Left forelimb (tissue), 1 donor: ENCODE results near the gene APOL4.
"Not testable (repeated sequence)": the region's sequence is repeated elsewhere in the genome, so short reads cannot be mapped to it uniquely, and the experiment has no call there.

Experiments
- DNase-seq: peaks from one replicate; pipeline ENCODE4 v3.0.0-alpha.2; 2018; ENCODE audit warnings: low spot score

Gene APOL4

GRCh38 chr22:36183446-36183845 is 18.2 kb downstream of the APOL4 start:
- peak; percentile 47 for DNase-seq

DNA sequence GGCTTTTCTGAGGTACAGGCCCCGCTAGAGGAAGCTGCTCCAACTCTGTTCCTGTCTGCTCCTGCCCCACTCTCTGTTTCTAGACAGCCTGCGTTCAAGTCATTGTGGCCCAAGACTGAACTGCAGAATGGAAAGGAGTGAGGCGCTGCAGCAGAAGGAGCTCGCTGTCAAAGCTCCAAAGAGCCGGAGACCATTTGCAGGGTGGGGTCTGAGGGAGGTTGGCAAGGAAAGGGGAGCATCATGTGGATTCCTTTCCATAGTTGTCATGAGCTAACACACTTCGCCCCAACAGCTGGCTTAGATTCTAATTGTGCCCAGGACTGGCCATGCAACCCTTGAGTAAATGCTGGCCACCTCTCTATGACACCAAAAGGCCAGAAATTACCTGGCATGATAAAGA is 18.8 kb downstream of the APOL4 start:
- DNase-seq: no peak

GRCh38 chr22:36182056-36182455 is 19.6 kb downstream of the APOL4 start:
- no peak for DNase-seq

GRCh38 chr22:36180928-36181327 is 20.7 kb downstream of the APOL4 start:
- peak; percentile 46 for DNase-seq

GRCh38 chr22:36180038-36180880 is 21.4 kb downstream of the APOL4 start:
- peak; percentile 72 for DNase-seq

DNA sequence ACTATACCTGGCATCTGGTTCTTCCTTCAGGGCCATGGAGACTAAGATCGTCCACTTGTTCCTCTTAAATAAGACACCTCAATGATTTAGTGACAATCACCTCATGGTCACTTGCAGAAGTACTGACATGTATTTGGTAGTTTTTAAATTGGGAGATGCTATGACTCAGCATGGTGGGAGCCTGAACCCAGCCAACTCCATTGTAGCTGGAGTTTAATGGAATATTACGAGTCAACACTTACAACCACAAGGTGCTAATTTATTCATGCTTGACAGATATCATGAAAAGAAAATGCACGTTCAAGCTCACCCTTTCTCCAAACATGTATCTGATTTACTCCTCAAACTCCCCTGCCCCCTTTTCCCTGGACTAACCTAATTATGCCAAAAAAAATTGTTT is 24.4 kb downstream of the APOL4 start:
- DNase-seq: peak; percentile 15

DNA sequence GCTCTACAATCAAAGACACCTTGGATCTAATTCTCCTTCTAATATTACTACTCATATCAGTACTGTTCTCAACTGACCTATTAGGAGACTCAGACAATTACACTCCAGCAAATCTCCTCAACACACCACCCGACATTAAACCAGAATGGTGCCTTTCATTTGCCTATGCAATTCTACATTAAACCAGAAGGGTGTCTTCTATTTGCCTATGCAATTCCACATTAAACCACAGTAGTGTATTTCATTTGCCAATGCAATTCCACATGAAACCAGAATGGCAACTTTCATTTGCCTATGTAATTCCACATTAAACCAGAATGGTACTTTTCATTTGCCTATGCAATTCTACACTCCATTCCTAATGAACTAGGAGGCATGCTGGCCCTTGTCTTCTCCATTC is 25.7 kb downstream of the APOL4 start:
- DNase-seq: no peak

DNA sequence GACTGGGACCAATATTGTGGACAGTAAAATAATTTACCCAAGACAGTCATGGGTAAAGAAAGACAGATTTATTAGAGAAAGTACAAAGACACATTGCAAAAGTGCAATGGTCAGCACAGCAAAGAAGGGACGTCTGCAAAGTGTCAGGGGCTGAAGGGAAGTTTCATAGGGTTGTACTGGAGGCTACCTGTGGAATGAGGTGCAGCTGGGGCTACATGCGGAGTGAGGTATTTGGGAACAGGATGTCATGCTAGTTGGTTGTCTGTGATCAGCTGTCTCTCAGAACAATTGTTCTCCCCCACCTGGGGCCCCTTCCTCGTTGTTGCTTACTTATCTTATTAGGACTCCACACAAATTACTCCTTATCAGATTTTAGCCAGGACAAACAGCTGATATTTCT is 29.7 kb downstream of the APOL4 start:
- DNase-seq: no peak

DNA sequence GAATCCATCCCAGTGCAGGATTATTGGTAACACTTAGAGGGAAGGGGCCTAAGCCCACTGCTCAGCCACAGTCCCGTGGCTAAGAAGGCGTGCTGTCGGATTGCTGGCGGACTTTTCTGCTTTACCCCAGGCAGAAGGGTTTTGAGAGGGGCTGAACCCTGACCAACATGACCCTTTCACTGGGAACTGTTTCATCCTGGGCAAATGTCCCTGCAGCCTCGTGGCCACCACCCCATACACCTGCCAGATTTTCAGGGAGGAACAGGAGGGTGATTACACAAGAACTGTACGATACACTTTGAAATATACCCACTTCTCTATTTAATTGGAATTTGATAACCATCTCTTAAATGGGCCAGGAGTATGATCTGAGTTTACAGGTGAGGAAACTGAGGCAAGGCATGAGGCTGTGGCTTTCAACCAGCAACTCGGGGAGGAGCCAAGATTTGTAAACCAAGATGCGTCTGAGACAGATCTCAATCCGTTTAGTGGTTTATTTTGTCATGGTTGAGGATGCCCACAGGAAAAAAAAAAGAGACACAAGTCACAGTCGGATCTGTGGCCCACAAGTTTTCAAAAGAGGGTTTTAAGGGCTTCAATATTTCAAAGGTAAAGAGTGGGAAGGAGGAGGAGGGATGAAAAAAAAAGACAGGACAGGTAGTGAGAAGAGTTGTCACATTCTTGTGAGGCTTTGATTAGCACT is 34.9 kb downstream of the APOL4 start:
- no peak for DNase-seq

DNA sequence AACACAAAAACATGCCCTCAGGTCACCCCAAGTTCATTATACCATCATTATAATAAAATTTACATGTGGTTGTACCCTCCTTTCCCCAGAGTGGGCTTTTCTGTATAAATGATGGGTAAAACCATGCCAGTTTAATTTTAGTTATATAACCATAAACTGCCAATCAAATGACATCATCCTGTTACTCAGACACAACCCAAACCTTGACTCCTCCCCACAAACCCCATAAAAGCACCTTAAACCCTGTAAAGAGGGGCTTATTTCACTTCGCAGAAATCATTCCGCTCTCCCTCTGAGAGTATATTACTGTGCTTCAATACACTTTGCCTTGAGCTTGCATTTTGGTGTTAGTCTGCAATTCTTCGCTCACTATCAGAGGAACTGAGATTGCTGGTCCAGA is 35.5 kb downstream of the APOL4 start:
- no peak for DNase-seq

DNA sequence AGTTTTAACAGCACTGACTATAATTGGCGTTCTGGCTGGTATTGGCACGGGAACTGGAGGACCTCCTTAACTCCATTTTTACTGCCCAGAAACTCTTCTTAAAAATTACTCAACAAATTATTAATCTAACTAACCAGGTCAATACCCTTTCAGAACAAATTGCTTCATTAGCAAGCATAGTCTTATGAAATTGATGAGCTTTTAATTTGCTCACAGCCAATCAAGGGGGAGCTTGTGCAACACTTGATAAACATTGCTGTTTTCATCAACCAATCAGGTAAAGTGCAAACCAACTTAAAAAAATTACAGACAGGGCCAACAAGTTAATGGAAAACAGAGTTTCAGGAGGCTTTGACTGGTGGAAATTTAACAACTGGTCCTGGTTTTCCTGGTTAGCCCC is 36.5 kb downstream of the APOL4 start:
- no peak for DNase-seq

DNA sequence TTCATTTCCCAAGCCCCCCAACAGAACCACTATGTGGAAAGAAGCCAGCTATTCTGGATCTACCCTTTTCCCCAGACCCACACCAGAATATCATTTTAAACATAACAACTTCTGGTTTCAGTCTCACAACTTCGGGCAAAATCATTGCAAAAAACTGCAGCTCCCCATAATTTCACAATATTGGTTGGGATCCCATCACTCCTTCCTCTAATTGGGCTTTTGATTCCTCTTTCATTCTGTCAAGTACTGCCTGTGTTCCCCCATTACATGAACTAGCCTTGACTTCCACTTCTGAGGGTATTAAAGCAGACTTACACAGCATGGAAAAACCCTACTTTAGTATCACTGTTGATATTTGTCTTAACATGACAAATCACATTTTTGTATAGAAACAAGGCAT is 37.0 kb downstream of the APOL4 start:
- DNase-seq: no peak

DNA sequence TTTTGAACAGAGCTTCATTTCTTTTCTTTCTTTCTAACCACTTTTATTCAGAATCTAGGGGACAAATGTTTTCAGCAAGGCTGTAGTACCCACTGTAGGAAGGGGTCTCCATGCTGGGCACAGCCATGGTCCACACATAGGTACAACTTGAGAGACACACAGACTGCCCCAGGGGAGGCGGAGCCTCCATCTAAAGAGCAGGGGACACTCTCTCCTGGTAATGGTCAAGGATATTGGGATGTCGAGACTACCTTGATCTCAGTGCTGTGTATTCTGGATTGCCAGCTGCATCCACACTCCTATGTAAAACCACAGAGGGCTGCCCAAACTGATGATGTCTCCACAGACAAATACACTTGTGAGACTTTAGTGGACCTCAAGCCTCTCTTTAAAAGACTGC is 38.1 kb downstream of the APOL4 start:
- no peak for DNase-seq

GRCh38 chr22:36162127-36163034 is 39.2 kb downstream of the APOL4 start:
- no peak for DNase-seq

DNA sequence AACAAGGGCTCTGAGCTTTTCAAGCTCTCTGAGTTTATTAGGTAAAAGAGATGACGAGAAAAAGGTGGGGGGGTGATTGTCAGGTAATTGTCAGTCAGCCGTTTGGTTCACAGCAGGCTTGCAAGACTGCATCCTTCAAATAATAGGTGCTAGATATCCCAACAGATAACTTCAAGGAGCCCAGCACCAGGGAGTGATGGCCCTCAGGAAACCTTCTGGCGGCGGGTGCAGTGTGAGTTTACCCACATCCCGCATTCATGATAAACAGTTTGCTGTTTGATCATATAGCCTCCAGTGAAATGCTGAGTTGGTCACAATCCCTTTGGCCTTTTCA is 39.8 kb downstream of the APOL4 start:
- not testable (repeated sequence) for DNase-seq

- no peak for DNase-seq
Measured at GRCh38 chr22:36160499-36160942, 41.1 kb downstream of the APOL4 start, which contains the start of gene APOL3. Gene APOL3, minus strand, starts transcription at chr22:36160755. Its CDS starts 11,700 bp downstream, at chr22:36149055.

- DNase-seq: no peak
Measured at GRCh38 chr22:36156515-36157419, 44.8 kb downstream of the APOL4 start.

- DNase-seq: no peak
Measured at GRCh38 chr22:36156119-36156514, 45.5 kb downstream of the APOL4 start.

DNA sequence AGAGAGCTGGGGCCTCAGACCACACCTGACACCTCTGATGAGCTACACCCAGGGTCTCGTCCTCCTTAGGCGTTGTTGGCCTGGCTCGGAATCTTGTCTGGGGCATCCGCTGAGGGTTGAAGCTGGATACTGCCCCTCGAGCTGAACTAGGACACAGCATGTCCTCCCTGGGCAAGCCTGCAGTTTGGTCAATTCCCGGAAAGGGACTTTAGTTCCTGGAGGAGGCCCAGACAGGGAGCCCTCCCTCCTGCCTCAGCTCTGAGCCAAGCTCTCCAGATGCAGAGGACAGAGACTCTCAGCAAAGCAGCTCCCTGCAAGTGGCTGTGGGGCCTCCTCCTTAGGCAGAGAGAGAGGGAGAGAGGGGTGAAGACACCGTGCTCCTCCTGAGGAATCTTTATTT is 45.9 kb downstream of the APOL4 start:
- no peak for DNase-seq

GRCh38 chr22:36154423-36154945 is 47.1 kb downstream of the APOL4 start:
- DNase-seq: no peak
